Femur (tissue), 1 donor: Measurements from ENCODE around the gene TNFRSF12A.
"Not testable (repeated sequence)": the region's sequence is repeated elsewhere in the genome, so short reads cannot be mapped to it uniquely, and the experiment has no call there.

Experiments used
- DNase-seq: peaks from one replicate; pipeline ENCODE4 v3.0.0-alpha.2; 2017

The TNFRSF12A gene

GRCh38 chr16:3069146-3069545 is 49.0 kb downstream of the TNFRSF12A start:
- not testable (repeated sequence) for DNase-seq

DNA sequence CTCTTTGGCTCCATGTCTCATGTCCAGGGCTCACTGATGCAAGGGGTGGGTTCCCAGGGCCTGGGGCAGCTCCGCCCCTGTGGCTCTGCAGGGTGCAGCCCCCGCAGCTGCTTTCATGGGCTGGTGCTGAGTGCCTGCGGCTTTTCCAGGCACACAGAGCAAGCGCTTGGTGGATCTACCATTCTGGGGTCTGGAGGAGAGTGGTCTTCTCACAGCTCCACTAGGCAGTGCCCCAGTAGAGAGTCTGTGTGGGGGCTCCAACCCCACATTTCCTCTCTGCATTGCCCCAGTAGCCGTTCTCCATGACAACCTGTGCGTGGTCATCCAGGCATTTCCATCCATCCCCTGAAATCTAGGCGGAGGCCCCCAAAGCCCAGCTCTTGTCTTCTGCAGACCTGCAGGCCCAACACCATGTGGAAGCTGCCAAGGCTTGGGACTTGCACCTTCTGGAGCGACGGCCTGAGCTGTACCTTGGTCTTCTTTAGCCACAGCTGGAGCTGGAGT is 50.5 kb downstream of the TNFRSF12A start:
- DNase-seq: no peak

- DNase-seq: no peak
Measured at GRCh38 chr16:3071655-3072054, 51.5 kb downstream of the TNFRSF12A start.
